ENCODE results near the gene MRPL10.

GRCh38 chr17:47834756-47835155 lies 3.4 kb upstream of the MRPL10 start:
- TF ChIP-seq POLR2A (IDR thresholded peaks at IDR 0.05) (no peak), CTCF (IDR thresholded peaks at IDR 0.05) (no peak)

Measured in right lobe of liver (tissue), 4 donors.